ENCODE measurements around the gene PEX6.
A peak's percentile ranks its signal among the peaks of the same experiment; 100 is the strongest.

The PEX6 gene

DNA sequence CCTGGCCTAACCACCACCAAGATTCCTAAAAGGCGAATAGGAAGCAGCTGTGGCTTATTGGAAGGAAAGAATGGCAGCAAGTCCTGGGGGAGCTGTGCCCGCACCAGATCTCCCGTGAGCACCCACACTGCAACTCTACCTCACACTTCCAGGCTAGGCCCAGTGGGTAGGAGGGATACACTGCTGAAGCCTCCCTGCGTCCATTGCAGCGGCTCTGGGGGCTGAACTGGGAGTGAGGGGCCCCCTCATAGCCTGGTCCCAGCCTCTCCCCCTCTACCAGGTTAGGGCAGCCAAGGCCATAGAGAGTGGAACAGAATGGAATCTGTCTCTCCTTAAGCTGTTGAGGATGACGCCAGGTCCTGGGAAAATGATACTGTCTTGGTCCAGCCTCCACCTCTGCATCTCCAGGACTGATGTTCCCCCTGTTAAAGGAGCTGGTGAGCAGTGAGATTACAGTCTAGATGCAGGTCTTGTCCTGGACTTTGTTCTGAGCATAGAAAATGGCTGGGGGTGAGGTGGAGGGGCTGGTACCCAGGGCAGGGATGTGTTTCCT lies 38.4 kb downstream of the PEX6 start:
- Histone ChIP-seq H3K9me3 (ENCODE audit: severe bottlenecking) (no peaks in the 10 kb centered on the region), H3K4me3 (ENCODE audit: low read depth, low read length) (no peak overlapping the region), H3K27me3 (ENCODE audit: insufficient read depth, low read depth, severe bottlenecking) (no peaks in the 10 kb centered on the region), H3K36me3 (peaks cover 67% of the 10 kb centered on the region), H3K27ac (no peak overlapping the region)
- no peak for DNase-seq
- TF ChIP-seq, protein P1, sequence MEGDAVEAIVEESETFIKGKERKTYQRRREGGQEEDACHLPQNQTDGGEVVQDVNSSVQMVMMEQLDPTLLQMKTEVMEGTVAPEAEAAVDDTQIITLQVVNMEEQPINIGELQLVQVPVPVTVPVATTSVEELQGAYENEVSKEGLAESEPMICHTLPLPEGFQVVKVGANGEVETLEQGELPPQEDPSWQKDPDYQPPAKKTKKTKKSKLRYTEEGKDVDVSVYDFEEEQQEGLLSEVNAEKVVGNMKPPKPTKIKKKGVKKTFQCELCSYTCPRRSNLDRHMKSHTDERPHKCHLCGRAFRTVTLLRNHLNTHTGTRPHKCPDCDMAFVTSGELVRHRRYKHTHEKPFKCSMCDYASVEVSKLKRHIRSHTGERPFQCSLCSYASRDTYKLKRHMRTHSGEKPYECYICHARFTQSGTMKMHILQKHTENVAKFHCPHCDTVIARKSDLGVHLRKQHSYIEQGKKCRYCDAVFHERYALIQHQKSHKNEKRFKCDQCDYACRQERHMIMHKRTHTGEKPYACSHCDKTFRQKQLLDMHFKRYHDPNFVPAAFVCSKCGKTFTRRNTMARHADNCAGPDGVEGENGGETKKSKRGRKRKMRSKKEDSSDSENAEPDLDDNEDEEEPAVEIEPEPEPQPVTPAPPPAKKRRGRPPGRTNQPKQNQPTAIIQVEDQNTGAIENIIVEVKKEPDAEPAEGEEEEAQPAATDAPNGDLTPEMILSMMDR (IDR thresholded peaks at IDR 0.05; ENCODE audit: low read depth, low read length), result no peak

DNA sequence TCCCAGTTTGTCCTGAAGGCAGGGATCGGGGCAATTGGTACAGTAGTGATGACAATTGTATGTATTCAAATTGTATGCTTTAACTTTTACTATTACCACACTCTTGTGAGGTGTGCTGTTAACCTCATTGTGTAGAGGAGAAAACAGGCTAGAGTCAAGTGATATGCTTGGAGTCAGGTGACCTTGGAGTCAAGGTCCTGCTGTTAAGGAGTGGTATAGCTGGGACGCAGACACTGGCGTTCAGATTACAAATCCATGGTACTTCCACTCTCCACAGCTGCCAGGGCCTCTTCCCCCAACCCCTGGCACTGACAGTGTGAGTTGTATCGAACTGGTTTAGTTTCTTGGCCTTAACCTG lies 39.2 kb downstream of the PEX6 start:
- Histone ChIP-seq H3K27me3 (ENCODE audit: insufficient read depth, low read depth, severe bottlenecking) (no peaks in the 10 kb centered on the region), H3K36me3 (peaks cover 75% of the 10 kb centered on the region), H3K27ac (no peak overlapping the region), H3K4me3 (ENCODE audit: low read depth, low read length) (no peak overlapping the region), H3K9me3 (ENCODE audit: severe bottlenecking) (no peaks in the 10 kb centered on the region)
- TF ChIP-seq, protein P1 (IDR thresholded peaks at IDR 0.05; ENCODE audit: low read depth, low read length), result no peak
- no peak for DNase-seq

DNA sequence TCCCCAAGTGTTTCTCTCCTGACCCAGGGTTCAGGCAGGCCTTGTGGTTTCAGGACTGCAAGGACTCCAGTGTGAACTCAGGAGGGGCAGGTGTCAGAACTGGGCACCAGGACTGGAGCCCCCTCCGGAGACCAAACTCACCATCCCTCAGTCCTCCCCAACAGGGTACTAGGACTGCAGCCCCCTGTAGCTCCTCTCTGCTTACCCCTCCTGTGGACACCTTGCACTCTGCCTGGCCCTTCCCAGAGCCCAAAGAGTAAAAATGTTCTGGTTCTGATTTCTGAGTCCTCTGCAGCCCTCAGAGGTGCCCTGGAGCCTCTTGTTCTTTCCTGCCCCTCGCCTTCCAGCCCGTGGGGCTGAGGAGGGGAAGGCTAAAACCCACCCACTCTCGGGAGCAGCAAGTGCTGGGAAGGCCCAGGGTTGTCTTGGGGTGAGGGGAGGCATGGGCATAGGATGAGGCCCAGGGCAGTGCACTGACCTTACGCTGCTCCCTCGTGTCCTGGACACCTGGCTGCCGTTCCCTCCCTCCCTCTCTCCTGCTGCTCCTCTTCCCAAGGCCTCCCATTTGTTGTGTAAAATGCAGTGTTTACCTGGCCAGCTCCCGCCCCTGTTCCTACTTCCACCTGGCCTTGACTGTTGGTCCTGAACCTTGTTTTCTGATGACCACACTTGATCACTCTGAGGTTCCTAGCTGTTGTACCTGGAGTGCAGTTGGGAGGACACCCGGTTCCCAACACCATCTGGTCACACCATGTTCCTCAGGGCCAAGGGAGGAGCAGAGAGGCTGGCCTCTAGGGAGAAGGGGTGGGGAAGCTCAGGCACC lies 39.8 kb downstream of the PEX6 start:
- peaks cover 80% of the 10 kb centered on the region for H3K36me3 ChIP-seq
- H3K4me3 ChIP-seq (ENCODE audit: low read depth, low read length), result no peak overlapping the region
- no peaks in the 10 kb centered on the region for H3K27me3 ChIP-seq (ENCODE audit: insufficient read depth, low read depth, severe bottlenecking)
- no peaks in the 10 kb centered on the region for H3K9me3 ChIP-seq (ENCODE audit: severe bottlenecking)
- 0 out of 2 replicates have a peak overlapping the region, but pooled peaks have one; percentile 1 for H3K27ac ChIP-seq
- TF ChIP-seq, protein P1 (IDR thresholded peaks at IDR 0.05; ENCODE audit: low read depth, low read length), result no peak
- peak; percentile 42 for DNase-seq

DNA sequence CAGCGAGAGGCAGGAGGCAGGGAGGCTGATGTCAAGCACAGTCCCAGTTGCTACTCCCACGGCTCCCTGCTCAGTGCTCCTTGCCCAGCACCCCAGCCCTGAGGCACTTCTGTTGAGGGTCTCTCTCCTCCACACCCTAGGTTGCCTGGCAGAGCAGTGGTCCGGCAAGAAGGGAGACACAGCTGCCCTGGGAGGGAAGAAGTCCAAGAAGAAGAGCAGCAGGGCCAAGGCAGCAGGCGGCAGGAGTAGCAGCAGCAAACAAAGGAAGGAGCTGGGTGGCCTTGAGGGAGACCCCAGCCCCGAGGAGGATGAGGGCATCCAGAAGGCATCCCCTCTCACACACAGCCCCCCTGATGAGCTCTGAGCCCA lies 40.6 kb downstream of the PEX6 start:
- peaks cover 80% of the 10 kb centered on the region for H3K36me3 ChIP-seq
- H3K27ac ChIP-seq, result no peak overlapping the region
- TF ChIP-seq, protein P1 (IDR thresholded peaks at IDR 0.05; ENCODE audit: low read depth, low read length), result no peak
- no peaks in the 10 kb centered on the region for H3K9me3 ChIP-seq (ENCODE audit: severe bottlenecking)
- no peaks in the 10 kb centered on the region for H3K27me3 ChIP-seq (ENCODE audit: insufficient read depth, low read depth, severe bottlenecking)
- H3K4me3 ChIP-seq (ENCODE audit: low read depth, low read length), result no peak overlapping the region
- DNase-seq, result no peak

DNA sequence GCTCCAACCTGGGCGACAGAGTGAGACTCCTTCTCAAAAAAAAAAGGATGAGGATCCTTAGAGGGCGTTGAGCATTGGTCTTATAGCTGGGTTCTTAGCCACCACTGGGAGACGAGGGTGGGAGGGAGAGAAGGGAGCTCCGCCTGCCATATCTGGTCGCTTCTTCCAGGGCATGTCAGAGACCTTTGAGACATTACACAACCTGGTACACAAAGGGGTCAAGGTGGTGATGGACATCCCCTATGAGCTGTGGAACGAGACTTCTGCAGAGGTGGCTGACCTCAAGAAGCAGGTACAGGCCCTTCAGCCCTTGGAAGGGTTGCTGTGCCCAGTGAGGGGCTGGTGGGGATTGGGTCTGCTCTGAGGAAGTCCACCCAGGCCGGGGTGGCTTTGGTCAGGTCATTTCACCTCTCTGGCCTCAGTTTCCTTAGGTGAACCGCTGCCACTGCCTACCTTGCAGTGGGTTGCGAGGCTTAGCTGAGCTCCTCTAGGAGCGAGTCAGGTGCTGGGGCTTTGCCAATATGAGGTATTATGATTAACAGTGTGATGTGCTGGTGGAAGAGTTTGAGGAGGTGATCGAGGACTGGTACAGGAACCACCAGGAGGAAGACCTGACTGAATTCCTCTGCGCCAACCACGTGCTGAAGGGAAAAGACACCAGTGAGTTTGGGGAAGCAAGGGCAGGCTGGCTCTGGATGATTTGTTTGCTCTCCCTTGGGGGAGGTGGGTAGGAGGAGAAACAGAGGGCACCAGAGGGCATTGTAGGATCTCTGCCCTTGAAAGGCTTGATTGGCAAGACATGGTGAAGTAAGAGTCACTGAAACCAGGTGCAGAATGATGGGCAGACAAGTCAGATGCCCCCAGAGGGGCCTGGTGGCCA lies 41.2 kb downstream of the PEX6 start:
- H3K27me3 ChIP-seq (ENCODE audit: insufficient read depth, low read depth, severe bottlenecking), result no peaks in the 10 kb centered on the region
- TF ChIP-seq, protein P1 (IDR thresholded peaks at IDR 0.05; ENCODE audit: low read depth, low read length), result no peak
- no peaks in the 10 kb centered on the region for H3K9me3 ChIP-seq (ENCODE audit: severe bottlenecking)
- peaks cover 84% of the 10 kb centered on the region for H3K36me3 ChIP-seq
- H3K4me3 ChIP-seq (ENCODE audit: low read depth, low read length), result no peak overlapping the region
- DNase-seq, result no peak
- no peak overlapping the region for H3K27ac ChIP-seq
